Adipocyte (in vitro differentiated cells): ENCODE measurements around the gene SLC9A9.

ENCODE experiments used
- DNase-seq: peaks from one replicate; pipeline ENCODE4 v3.0.0-alpha.2; 2015; ENCODE audit warnings: low read depth
- H3K27me3 ChIP-seq: replicated peaks from 2 replicates; pipeline ENCODE4 v1.7.0; 2013; ENCODE audit warnings: mild to moderate bottlenecking, low read length, moderate library complexity; ENCODE audit not compliant: control insufficient read depth, insufficient read depth
- H3K36me3 ChIP-seq: 2 replicates; pipeline ENCODE4 v1.7.0; 2013; ENCODE audit warnings: low read length, mild to moderate bottlenecking, moderate library complexity; ENCODE audit not compliant: control insufficient read depth, insufficient read depth, severe bottlenecking
- H3K4me1 ChIP-seq: 2 replicates; pipeline ENCODE4 v1.7.0; 2013; ENCODE audit warnings: mild to moderate bottlenecking, low read length, moderate library complexity; ENCODE audit not compliant: control insufficient read depth, insufficient read depth
- H3K4me3 ChIP-seq: 2 replicates; pipeline ENCODE4 v1.7.0; 2013; ENCODE audit warnings: mild to moderate bottlenecking, low read length, moderate library complexity
- H3K9ac ChIP-seq: 2 replicates; pipeline ENCODE4 v1.7.0; 2013; ENCODE audit warnings: mild to moderate bottlenecking, low read length, moderate library complexity
- H3K9me3 ChIP-seq: 2 replicates; pipeline ENCODE4 v1.7.0; 2013; ENCODE audit warnings: mild to moderate bottlenecking, low read length, moderate library complexity; ENCODE audit not compliant: control insufficient read depth

The SLC9A9 gene

DNA sequence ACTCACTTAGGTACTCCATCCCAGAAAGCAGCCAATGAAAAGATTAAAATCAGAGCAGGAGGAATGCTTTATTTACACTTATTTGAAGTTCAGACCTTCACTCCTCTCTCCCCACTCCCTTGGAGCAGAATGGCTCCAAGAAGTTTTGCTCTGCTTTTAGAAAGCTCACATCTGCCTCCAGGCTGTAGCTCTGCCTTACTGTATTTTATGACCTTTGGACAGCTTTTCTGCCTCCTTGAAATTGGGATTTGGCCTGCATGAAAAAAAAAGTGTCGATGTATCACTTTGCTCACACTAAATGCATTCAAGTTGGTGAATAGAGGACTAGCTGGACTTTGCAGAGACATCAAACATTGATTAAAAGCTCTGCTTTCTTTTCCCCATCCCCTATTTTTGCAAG lies 95.3 kb downstream of the SLC9A9 start:
- H3K36me3 ChIP-seq, result no peaks in the 10 kb centered on the region
- no peak overlapping the region for H3K9ac ChIP-seq
- no peaks in the 10 kb centered on the region for H3K27me3 ChIP-seq
- H3K4me1 ChIP-seq, result peaks cover 15% of the 10 kb centered on the region
- H3K9me3 ChIP-seq, result no peaks in the 10 kb centered on the region
- peak; percentile 8 for DNase-seq
- no peak overlapping the region for H3K4me3 ChIP-seq

GRCh38 chr3:143751643-143752178 lies 96.6 kb downstream of the SLC9A9 start:
- H3K4me1 ChIP-seq, result peaks cover 15% of the 10 kb centered on the region
- H3K4me3 ChIP-seq, result no peak overlapping the region
- no peaks in the 10 kb centered on the region for H3K27me3 ChIP-seq
- H3K36me3 ChIP-seq, result no peaks in the 10 kb centered on the region
- no peak for DNase-seq
- no peaks in the 10 kb centered on the region for H3K9me3 ChIP-seq
- H3K9ac ChIP-seq, result no peak overlapping the region

DNA sequence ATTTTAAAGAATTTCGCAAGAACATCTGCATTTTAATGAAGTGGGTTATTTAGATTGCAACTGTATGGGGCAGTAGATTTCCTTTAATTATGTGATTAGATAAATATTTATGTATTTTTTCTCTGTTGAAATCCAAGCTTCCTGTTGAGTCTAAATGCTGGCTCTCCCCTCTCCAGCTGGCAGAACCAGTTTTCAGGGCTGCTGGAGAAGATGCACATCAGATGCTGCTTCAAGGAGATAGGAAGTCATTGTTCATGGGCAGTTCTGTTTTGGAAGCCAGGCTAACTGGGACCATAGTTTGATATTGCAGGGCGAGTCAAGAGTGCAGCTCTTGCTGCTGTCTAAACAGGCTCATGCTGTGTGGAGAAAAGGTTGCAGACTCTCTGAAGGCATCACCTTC lies 97.4 kb downstream of the SLC9A9 start:
- Histone ChIP-seq H3K4me1 (peaks cover 15% of the 10 kb centered on the region), H3K9me3 (no peaks in the 10 kb centered on the region), H3K27me3 (no peaks in the 10 kb centered on the region), H3K36me3 (no peaks in the 10 kb centered on the region), H3K4me3 (no peak overlapping the region), H3K9ac (no peak overlapping the region)
- DNase-seq, result no peak

- DNase-seq, result no peak
- Histone ChIP-seq H3K4me1 (peaks cover 15% of the 10 kb centered on the region), H3K9ac (no peak overlapping the region), H3K36me3 (no peaks in the 10 kb centered on the region), H3K27me3 (no peaks in the 10 kb centered on the region), H3K4me3 (no peak overlapping the region), H3K9me3 (no peaks in the 10 kb centered on the region)
These were observed 98.3 kb downstream of the SLC9A9 start for GRCh38 chr3:143749926-143750325.

- H3K4me3 ChIP-seq, result no peak overlapping the region
- no peak overlapping the region for H3K9ac ChIP-seq
- no peaks in the 10 kb centered on the region for H3K9me3 ChIP-seq
- peaks cover 13% of the 10 kb centered on the region for H3K4me1 ChIP-seq
- DNase-seq, result no peak
- no peaks in the 10 kb centered on the region for H3K27me3 ChIP-seq
- H3K36me3 ChIP-seq, result no peaks in the 10 kb centered on the region
These were observed 111.2 kb downstream of the SLC9A9 start for GRCh38 chr3:143737065-143737464.

GRCh38 chr3:143736205-143736997 lies 111.9 kb downstream of the SLC9A9 start:
- Histone ChIP-seq H3K9ac (no peak overlapping the region), H3K27me3 (no peaks in the 10 kb centered on the region), H3K4me1 (peaks cover 13% of the 10 kb centered on the region), H3K9me3 (no peaks in the 10 kb centered on the region), H3K4me3 (no peak overlapping the region), H3K36me3 (no peaks in the 10 kb centered on the region)
- no peak for DNase-seq

DNA sequence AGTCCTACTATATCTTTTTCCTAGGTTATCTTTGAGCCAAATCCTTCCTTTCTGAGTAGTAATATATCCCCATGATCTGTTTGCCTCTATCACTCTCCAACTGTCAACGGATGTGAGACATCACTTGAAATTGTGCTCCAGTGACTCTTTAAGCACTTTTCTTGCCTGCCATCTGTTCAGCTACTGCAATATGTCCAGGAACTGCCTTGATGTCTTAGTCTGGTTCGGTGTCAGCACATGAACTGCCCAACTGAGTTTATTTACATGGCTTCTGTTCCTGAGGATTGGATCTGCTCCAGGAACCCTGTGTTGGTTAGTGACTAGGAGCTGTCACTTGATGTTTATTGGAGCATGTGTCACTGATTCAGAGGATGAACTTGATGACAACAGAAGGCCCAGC lies 116.5 kb downstream of the SLC9A9 start:
- H3K4me1 ChIP-seq, result peaks cover 16% of the 10 kb centered on the region
- no peaks in the 10 kb centered on the region for H3K36me3 ChIP-seq
- H3K4me3 ChIP-seq, result no peak overlapping the region
- no peaks in the 10 kb centered on the region for H3K9me3 ChIP-seq
- no peaks in the 10 kb centered on the region for H3K27me3 ChIP-seq
- no peak overlapping the region for H3K9ac ChIP-seq
- DNase-seq, result no peak

DNA sequence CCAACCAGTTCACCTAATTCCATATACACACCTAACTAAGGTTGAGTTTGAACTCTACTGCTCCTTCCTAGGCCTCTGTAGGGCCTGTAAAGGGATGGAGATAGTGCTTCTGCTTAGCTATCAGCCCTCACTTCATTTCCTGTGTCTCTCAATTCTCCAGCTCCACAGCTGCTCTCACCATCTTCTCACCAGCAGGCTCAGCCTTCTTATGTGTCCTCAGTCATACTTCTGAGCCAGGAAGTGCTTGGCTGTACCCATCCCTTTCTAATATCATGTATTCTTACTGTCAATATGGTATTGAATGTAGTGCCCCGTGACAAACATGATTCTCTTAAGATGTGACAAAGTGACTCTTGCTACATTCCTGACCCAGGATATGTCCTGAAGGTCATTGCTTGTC lies 116.9 kb downstream of the SLC9A9 start:
- H3K9ac ChIP-seq, result no peak overlapping the region
- no peaks in the 10 kb centered on the region for H3K27me3 ChIP-seq
- no peaks in the 10 kb centered on the region for H3K9me3 ChIP-seq
- no peak overlapping the region for H3K4me3 ChIP-seq
- H3K4me1 ChIP-seq, result peaks cover 16% of the 10 kb centered on the region
- no peaks in the 10 kb centered on the region for H3K36me3 ChIP-seq
- no peak for DNase-seq

GRCh38 chr3:143727391-143727790 lies 120.9 kb downstream of the SLC9A9 start:
- H3K27me3 ChIP-seq, result no peaks in the 10 kb centered on the region
- peak overlapping the region; percentile 34 for H3K4me3 ChIP-seq
- H3K4me1 ChIP-seq, result peaks cover 16% of the 10 kb centered on the region
- H3K36me3 ChIP-seq, result no peaks in the 10 kb centered on the region
- H3K9me3 ChIP-seq, result no peaks in the 10 kb centered on the region
- H3K9ac ChIP-seq, result no peak overlapping the region
- no peak for DNase-seq

- Histone ChIP-seq H3K27me3 (no peaks in the 10 kb centered on the region), H3K4me3 (no peak overlapping the region), H3K4me1 (peaks cover 16% of the 10 kb centered on the region), H3K36me3 (no peaks in the 10 kb centered on the region), H3K9me3 (no peaks in the 10 kb centered on the region), H3K9ac (no peak overlapping the region)
- peak; percentile 30 for DNase-seq
These were observed 121.5 kb downstream of the SLC9A9 start for GRCh38 chr3:143726727-143727126.

GRCh38 chr3:143720381-143720780 lies 127.9 kb downstream of the SLC9A9 start:
- no peak overlapping the region for H3K9ac ChIP-seq
- no peaks in the 10 kb centered on the region for H3K36me3 ChIP-seq
- no peaks in the 10 kb centered on the region for H3K4me1 ChIP-seq
- no peaks in the 10 kb centered on the region for H3K27me3 ChIP-seq
- H3K9me3 ChIP-seq, result no peaks in the 10 kb centered on the region
- H3K4me3 ChIP-seq, result no peak overlapping the region
- no peak for DNase-seq

- no peaks in the 10 kb centered on the region for H3K36me3 ChIP-seq
- H3K4me3 ChIP-seq, result no peak overlapping the region
- no peaks in the 10 kb centered on the region for H3K4me1 ChIP-seq
- H3K9ac ChIP-seq, result no peak overlapping the region
- no peaks in the 10 kb centered on the region for H3K9me3 ChIP-seq
- no peak for DNase-seq
- no peaks in the 10 kb centered on the region for H3K27me3 ChIP-seq
These were observed 129.8 kb downstream of the SLC9A9 start for GRCh38 chr3:143718463-143718862.
